ENCODE data around the gene DIAPH2. TPM values are rescaled to one million over a fixed set of nuclear protein-coding genes. Genes with fewer than 3 reads are reported as not detected.

The DIAPH2 gene
- total and polyA plus RNA-seq, 2 donors (not counting 1 experiment from before 2014, with no cell fraction given), result 16.8 to 18.5 TPM

DNA sequence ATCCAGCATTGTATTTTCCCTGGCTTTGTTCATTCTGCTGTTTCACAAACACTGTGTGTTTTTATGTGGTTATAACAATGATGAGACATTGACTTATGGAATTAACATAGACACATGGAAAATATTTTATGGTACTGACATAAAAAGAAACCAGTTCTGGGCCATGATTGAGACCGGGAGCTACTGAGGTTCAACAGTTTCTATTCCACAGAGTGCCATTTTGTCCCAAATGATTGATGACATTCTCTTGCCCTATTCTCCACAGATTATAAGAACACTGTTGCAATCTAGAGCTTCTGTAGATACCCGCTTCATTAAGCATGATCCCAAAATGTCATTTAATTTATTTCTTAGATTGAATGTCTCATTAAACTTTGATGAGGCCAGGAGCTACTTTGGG, 525.9 kb downstream of the DIAPH2 start:
- Histone ChIP-seq H3K36me3 (ENCODE audit: control insufficient read depth, insufficient read depth, low read length) (no peaks in the 10 kb centered on the region), H3K79me2 (ENCODE audit: control insufficient read depth, insufficient read depth, low read length) (no peaks in the 10 kb centered on the region), H4K20me1 (ENCODE audit: control insufficient read depth, extremely low read depth, insufficient read depth, low read length) (no peaks in the 10 kb centered on the region), H3K9me3 (ENCODE audit: control insufficient read depth, insufficient read depth, low read depth, low read length) (no peaks in the 10 kb centered on the region), H3K4me2 (ENCODE audit: extremely low read depth, insufficient read depth, low read length) (no peak overlapping the region), H3K9ac (ENCODE audit: insufficient read depth, low read length) (no peak overlapping the region), H3K27me3 (ENCODE audit: control insufficient read depth, insufficient read depth, low read length) (no peaks in the 10 kb centered on the region), H3K27ac (ENCODE audit: insufficient read depth, low read length) (no peak overlapping the region), H2AFZ (ENCODE audit: low read length) (no peak overlapping the region), H3K4me3 (replicated peaks in 1 of 4; ENCODE audit: control extremely low read depth in 1 of 4, insufficient read depth in 1 of 4, low read depth in 3 of 4, low read length in 4 of 4) (no peak overlapping the region), H3K4me1 (ENCODE audit: control insufficient read depth, extremely low read depth, insufficient read depth, low read length) (no peaks in the 10 kb centered on the region)
- TF ChIP-seq EZH2 (IDR thresholded peaks at IDR 0.05; ENCODE audit: low read length, missing control alignments), result no peak
- TF ChIP-seq, protein P1, sequence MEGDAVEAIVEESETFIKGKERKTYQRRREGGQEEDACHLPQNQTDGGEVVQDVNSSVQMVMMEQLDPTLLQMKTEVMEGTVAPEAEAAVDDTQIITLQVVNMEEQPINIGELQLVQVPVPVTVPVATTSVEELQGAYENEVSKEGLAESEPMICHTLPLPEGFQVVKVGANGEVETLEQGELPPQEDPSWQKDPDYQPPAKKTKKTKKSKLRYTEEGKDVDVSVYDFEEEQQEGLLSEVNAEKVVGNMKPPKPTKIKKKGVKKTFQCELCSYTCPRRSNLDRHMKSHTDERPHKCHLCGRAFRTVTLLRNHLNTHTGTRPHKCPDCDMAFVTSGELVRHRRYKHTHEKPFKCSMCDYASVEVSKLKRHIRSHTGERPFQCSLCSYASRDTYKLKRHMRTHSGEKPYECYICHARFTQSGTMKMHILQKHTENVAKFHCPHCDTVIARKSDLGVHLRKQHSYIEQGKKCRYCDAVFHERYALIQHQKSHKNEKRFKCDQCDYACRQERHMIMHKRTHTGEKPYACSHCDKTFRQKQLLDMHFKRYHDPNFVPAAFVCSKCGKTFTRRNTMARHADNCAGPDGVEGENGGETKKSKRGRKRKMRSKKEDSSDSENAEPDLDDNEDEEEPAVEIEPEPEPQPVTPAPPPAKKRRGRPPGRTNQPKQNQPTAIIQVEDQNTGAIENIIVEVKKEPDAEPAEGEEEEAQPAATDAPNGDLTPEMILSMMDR (conservative IDR thresholded peaks at IDR 0.05 in 1 of 2, IDR thresholded peaks at IDR 0.05 in 1 of 2; ENCODE audit: low read depth in 1 of 2, low read length in 2 of 2), result no peak
- no peak for DNase-seq (ENCODE audit: low read depth in 2 of 2)

- Histone ChIP-seq H3K4me3 (replicated peaks in 1 of 4; ENCODE audit: control extremely low read depth in 1 of 4, insufficient read depth in 1 of 4, low read depth in 3 of 4, low read length in 4 of 4) (no peak overlapping the region), H3K4me1 (ENCODE audit: control insufficient read depth, extremely low read depth, insufficient read depth, low read length) (no peaks in the 10 kb centered on the region), H3K27ac (ENCODE audit: insufficient read depth, low read length) (no peak overlapping the region), H2AFZ (ENCODE audit: low read length) (no peak overlapping the region), H4K20me1 (ENCODE audit: control insufficient read depth, extremely low read depth, insufficient read depth, low read length) (no peaks in the 10 kb centered on the region), H3K36me3 (ENCODE audit: control insufficient read depth, insufficient read depth, low read length) (no peaks in the 10 kb centered on the region), H3K4me2 (ENCODE audit: extremely low read depth, insufficient read depth, low read length) (no peak overlapping the region), H3K9ac (ENCODE audit: insufficient read depth, low read length) (no peak overlapping the region), H3K27me3 (ENCODE audit: control insufficient read depth, insufficient read depth, low read length) (no peaks in the 10 kb centered on the region), H3K79me2 (ENCODE audit: control insufficient read depth, insufficient read depth, low read length) (no peaks in the 10 kb centered on the region), H3K9me3 (ENCODE audit: control insufficient read depth, insufficient read depth, low read depth, low read length) (no peaks in the 10 kb centered on the region)
- no peak for TF ChIP-seq EZH2 (IDR thresholded peaks at IDR 0.05; ENCODE audit: low read length, missing control alignments)
- TF ChIP-seq, protein P1 (conservative IDR thresholded peaks at IDR 0.05 in 1 of 2, IDR thresholded peaks at IDR 0.05 in 1 of 2; ENCODE audit: low read depth in 1 of 2, low read length in 2 of 2), result no peak
- DNase-seq (ENCODE audit: low read depth in 2 of 2), result no peak
Observed at GRCh38 chrX:97211070-97211469, 526.4 kb downstream of the DIAPH2 start.

DNA sequence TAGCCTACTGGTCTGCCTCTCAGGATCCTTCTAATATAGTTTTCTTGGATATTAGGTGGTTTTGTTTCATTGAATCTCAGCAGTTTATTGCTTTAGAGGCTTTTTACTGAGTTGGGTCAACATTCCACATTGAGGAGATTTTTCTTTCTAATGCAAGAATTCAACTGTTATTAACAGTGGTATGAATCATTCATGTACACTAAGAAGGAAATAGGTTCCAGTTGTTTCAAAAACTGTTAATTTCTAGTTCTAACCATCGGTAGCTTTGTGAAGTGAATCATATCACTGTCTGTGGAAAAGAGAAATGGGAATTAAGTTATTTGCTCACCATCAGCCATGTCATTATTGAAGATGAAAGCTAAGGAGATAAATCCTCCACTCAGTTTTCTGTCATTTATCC, 530.5 kb downstream of the DIAPH2 start:
- H3K4me1 ChIP-seq (ENCODE audit: control insufficient read depth, extremely low read depth, insufficient read depth, low read length), result no peaks in the 10 kb centered on the region
- H3K36me3 ChIP-seq (ENCODE audit: control insufficient read depth, insufficient read depth, low read length), result no peaks in the 10 kb centered on the region
- H3K9me3 ChIP-seq (ENCODE audit: control insufficient read depth, insufficient read depth, low read depth, low read length), result no peaks in the 10 kb centered on the region
- H3K4me3 ChIP-seq (replicated peaks in 1 of 4; ENCODE audit: control extremely low read depth in 1 of 4, insufficient read depth in 1 of 4, low read depth in 3 of 4, low read length in 4 of 4), result no peak overlapping the region
- TF ChIP-seq, protein P1 (conservative IDR thresholded peaks at IDR 0.05 in 1 of 2, IDR thresholded peaks at IDR 0.05 in 1 of 2; ENCODE audit: low read depth in 1 of 2, low read length in 2 of 2), result no peak
- TF ChIP-seq EZH2 (IDR thresholded peaks at IDR 0.05; ENCODE audit: low read length, missing control alignments), result no peak
- no peaks in the 10 kb centered on the region for H4K20me1 ChIP-seq (ENCODE audit: control insufficient read depth, extremely low read depth, insufficient read depth, low read length)
- no peak overlapping the region for H2AFZ ChIP-seq (ENCODE audit: low read length)
- H3K27me3 ChIP-seq (ENCODE audit: control insufficient read depth, insufficient read depth, low read length), result no peaks in the 10 kb centered on the region
- no peaks in the 10 kb centered on the region for H3K79me2 ChIP-seq (ENCODE audit: control insufficient read depth, insufficient read depth, low read length)
- H3K27ac ChIP-seq (ENCODE audit: insufficient read depth, low read length), result no peak overlapping the region
- no peak overlapping the region for H3K4me2 ChIP-seq (ENCODE audit: extremely low read depth, insufficient read depth, low read length)
- no peak overlapping the region for H3K9ac ChIP-seq (ENCODE audit: insufficient read depth, low read length)
- peak in 1 of 2 donors; percentile 32 for DNase-seq (ENCODE audit: low read depth in 2 of 2)

Data from fibroblast of lung (primary cell).